Karpas-422 (cell line): ENCODE results near the gene KCNK17. TPM values are rescaled to one million over a fixed set of nuclear protein-coding genes. Genes with fewer than 3 reads are reported as not detected.

Experiments
- DNase-seq: peaks from one replicate; pipeline ENCODE4 v3.0.0-alpha.2; 2015
- H2AFZ ChIP-seq: fragments of 200-600 bp; sonication (generic); 2 replicates; pipeline ENCODE4 v1.6.1; 2014; ENCODE audit warnings: antibody characterized with exemption, low read length, mixed read lengths
- H3K27ac ChIP-seq: fragments of 200-600 bp; sonication (generic); 2 replicates; pipeline ENCODE4 v1.5.1; 2014; ENCODE audit warnings: mild to moderate bottlenecking, low read length, moderate library complexity
- H3K27me3 ChIP-seq: fragments of 200-600 bp; sonication (generic); 2 replicates; pipeline ENCODE4 v1.6.1; 2014; ENCODE audit warnings: low read length, mixed read lengths
- H3K36me3 ChIP-seq: fragments of 200-600 bp; sonication (generic); 2 replicates; pipeline ENCODE4 v1.6.1; 2014; ENCODE audit warnings: low read length, mixed read lengths; ENCODE audit not compliant: insufficient read depth
- H3K4me1 ChIP-seq: fragments of 200-600 bp; sonication (generic); 2 replicates; pipeline ENCODE4 v1.6.1; 2014; ENCODE audit warnings: mild to moderate bottlenecking, low read length, mixed read lengths
- H3K4me2 ChIP-seq: fragments of 200-600 bp; sonication (generic); 2 replicates; pipeline ENCODE4 v1.6.1; 2014; ENCODE audit warnings: low read length, low read depth, mild to moderate bottlenecking; ENCODE audit not compliant: poor library complexity, severe bottlenecking
- H3K4me3 ChIP-seq: fragments of 200-600 bp; sonication (generic); 2 replicates; pipeline ENCODE4 v1.5.1; 2014; ENCODE audit warnings: mild to moderate bottlenecking, antibody characterized with exemption, low read length, mixed read lengths
- H3K79me2 ChIP-seq: fragments of 200-600 bp; sonication (generic); 2 replicates; pipeline ENCODE4 v1.6.1; 2014; ENCODE audit warnings: mild to moderate bottlenecking, low read length, mixed read lengths
- H3K9ac ChIP-seq: fragments of 200-600 bp; sonication (generic); 2 replicates; pipeline ENCODE4 v1.6.0; 2014; ENCODE audit warnings: low read length
- H3K9me2 ChIP-seq: fragments of 200-600 bp; sonication (generic), shearing (Covaris generic); replicated peaks from 2 replicates; pipeline ENCODE4 v1.6.0; 2014; ENCODE audit warnings: mild to moderate bottlenecking, low read length, moderate library complexity; ENCODE audit not compliant: insufficient read depth
- H3K9me3 ChIP-seq: fragments of 300-700, 200-600 bp; sonication (generic); 2 replicates; pipeline ENCODE4 v1.6.1; 2014; ENCODE audit warnings: low read length, mixed read lengths
- H4K20me1 ChIP-seq: fragments of 200-600 bp; sonication (generic); 2 replicates; pipeline ENCODE4 v1.6.1; 2014; ENCODE audit warnings: mild to moderate bottlenecking, antibody characterized with exemption, low read length, low read depth; ENCODE audit not compliant: insufficient read depth
- total RNA-seq: library from RNA; depleted of rRNA; stranded (reverse); fragments of >200 nt; shearing (Covaris generic); gene quantifications from 2 replicates; pipeline ENCODE4 v1.2.3, GENCODE V29; 2014; ENCODE audit warnings: low replicate concordance; rRNA removed

Gene KCNK17, protein sequence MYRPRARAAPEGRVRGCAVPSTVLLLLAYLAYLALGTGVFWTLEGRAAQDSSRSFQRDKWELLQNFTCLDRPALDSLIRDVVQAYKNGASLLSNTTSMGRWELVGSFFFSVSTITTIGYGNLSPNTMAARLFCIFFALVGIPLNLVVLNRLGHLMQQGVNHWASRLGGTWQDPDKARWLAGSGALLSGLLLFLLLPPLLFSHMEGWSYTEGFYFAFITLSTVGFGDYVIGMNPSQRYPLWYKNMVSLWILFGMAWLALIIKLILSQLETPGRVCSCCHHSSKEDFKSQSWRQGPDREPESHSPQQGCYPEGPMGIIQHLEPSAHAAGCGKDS
- total RNA-seq = not detected in 2 replicates

DNA sequence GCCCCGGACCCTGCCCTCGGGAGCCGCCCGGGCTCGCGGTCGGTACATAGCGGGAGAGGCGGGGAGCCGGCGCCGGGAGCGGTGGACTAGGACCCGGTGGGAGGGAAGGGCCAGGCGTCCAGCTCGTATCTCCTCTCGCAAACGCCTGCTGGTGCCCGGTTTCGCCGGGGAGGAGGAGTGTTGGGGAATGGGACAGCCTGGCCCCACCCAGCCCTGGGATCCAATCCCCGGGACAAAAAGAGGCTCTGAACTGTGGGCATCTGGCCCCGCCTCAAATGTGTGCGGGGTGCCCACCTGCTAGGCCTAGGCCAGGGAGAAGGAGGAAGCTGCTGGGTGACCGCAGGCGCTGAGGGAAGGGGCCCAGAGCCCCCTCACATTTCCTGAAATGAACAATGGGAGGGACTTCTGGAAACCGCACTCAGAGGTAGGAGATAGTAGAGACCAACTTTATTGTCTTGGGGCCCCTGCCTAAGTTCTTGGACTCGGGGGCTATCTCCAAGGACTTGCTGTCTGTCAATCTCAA, at the start of gene KCNK17:
Gene KCNK17, minus strand, starts transcription at position 147 of the 523 bp plus-strand sequence. Its CDS starts 99 bp downstream, at position 48.
- Histone ChIP-seq H3K36me3 (no peaks in the 10 kb centered on the region), H2AFZ (no peak within 1 kb of the TSS), H3K27ac (no peak within 1 kb of the TSS), H3K4me2 (no peak within 1 kb of the TSS), H3K27me3 (no peaks in the 10 kb centered on the region), H3K79me2 (no peaks in the 10 kb centered on the region), H3K4me3 (no peak within 1 kb of the TSS), H3K9me2 (no peaks in the 10 kb centered on the region), H4K20me1 (no peaks in the 10 kb centered on the region), H3K9ac (no peak within 1 kb of the TSS), H3K4me1 (no peaks in the 10 kb centered on the region), H3K9me3 (no peaks in the 10 kb centered on the region)
- no peak for DNase-seq

DNA sequence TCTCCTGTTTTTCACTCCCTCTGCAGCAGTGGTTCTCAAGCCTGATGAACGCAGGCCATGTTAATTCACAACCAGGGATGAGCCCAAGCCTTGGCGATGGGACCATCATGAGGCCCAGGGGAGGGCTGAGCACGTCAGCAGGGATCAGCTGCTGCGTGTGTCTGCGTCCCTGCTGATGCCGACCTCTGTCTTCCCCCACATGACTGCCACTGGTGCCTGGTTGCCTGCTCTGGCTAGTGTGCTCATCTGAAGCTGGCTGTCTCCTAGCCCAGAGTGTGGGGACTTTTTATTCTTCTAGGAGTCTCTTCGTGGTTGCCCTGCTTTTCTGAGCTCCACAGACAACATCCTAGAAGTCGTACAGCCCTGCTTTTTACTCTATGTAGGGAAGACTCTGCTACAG, 49.1 kb upstream of the KCNK17 start:
- Histone ChIP-seq H4K20me1 (no peaks in the 10 kb centered on the region), H3K4me3 (no peak overlapping the region), H3K9ac (no peak overlapping the region), H3K4me1 (no peaks in the 10 kb centered on the region), H3K9me2 (no peaks in the 10 kb centered on the region), H3K9me3 (no peaks in the 10 kb centered on the region), H3K36me3 (no peaks in the 10 kb centered on the region), H3K27me3 (peaks cover 3% of the 10 kb centered on the region; the same call in 1 of the 2 replicates), H3K4me2 (no peak overlapping the region), H2AFZ (no peak overlapping the region), H3K27ac (no peak overlapping the region), H3K79me2 (no peaks in the 10 kb centered on the region)
- no peak for DNase-seq

- Histone ChIP-seq H3K4me1 (no peaks in the 10 kb centered on the region), H2AFZ (no peak overlapping the region), H3K9me2 (no peaks in the 10 kb centered on the region), H3K4me3 (no peak overlapping the region), H3K36me3 (no peaks in the 10 kb centered on the region), H3K27me3 (peaks cover 3% of the 10 kb centered on the region; the same call in 1 of the 2 replicates), H3K27ac (no peak overlapping the region), H3K4me2 (no peak overlapping the region), H4K20me1 (no peaks in the 10 kb centered on the region), H3K9ac (no peak overlapping the region), H3K79me2 (no peaks in the 10 kb centered on the region), H3K9me3 (no peaks in the 10 kb centered on the region)
- peak; percentile 51 for DNase-seq
Observed at GRCh38 chr6:39362487-39362865, 48.3 kb upstream of the KCNK17 start.

DNA sequence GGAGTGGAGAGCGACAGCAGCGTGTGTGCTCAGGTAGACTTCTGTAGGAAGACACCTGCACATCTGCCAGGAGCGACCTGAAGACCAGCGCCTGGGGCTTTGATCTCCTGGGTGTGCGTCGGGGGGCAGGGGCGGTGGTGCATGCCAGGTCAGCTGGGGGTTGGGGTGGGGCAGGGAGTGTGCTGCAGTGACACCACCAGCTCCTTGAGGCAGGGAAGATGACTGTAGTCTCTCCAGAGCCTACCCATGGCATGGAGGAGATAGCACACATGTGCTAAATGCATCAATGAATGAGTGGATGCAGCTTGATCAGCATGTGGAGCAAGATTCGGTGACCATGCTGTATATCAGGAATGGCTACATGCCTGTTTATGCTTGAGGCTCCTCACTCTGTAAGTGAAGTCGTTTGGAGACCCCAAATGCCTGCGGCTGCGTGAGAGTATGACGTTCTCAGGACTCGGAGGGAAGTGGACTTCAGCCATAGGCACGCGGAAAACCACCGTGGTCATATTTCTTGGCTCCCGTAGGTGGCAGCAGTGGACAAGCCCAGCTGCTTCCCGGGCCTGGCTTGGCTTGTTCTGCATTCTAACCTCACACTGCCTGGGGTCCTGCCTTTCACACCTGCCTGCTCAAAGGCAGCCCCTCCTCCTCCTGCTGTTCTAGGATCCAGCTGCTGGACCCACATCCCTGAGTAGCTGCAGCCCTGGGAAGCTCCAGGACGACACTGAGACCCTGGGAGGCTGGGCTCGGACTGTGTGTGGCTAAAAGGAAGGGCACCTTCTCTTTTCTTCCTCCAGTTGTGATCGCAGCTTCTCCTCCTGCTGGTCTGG, 47.7 kb upstream of the KCNK17 start:
- H3K9ac ChIP-seq = no peak overlapping the region
- peaks cover 3% of the 10 kb centered on the region; the same call in 1 of the 2 replicates for H3K27me3 ChIP-seq
- H3K79me2 ChIP-seq = no peaks in the 10 kb centered on the region
- H3K9me2 ChIP-seq = no peaks in the 10 kb centered on the region
- no peaks in the 10 kb centered on the region for H3K4me1 ChIP-seq
- H2AFZ ChIP-seq = no peak overlapping the region
- H3K27ac ChIP-seq = no peak overlapping the region
- no peak overlapping the region for H3K4me2 ChIP-seq
- H3K9me3 ChIP-seq = no peaks in the 10 kb centered on the region
- H4K20me1 ChIP-seq = no peaks in the 10 kb centered on the region
- no peak overlapping the region for H3K4me3 ChIP-seq
- peak; percentile 84 for DNase-seq
- H3K36me3 ChIP-seq = no peaks in the 10 kb centered on the region

- Histone ChIP-seq H3K9ac (no peak overlapping the region), H4K20me1 (no peaks in the 10 kb centered on the region), H2AFZ (no peak overlapping the region), H3K4me1 (no peaks in the 10 kb centered on the region), H3K27me3 (peaks cover 3% of the 10 kb centered on the region; the same call in 1 of the 2 replicates), H3K27ac (no peak overlapping the region), H3K36me3 (no peaks in the 10 kb centered on the region), H3K4me2 (no peak overlapping the region), H3K79me2 (no peaks in the 10 kb centered on the region), H3K9me2 (no peaks in the 10 kb centered on the region), H3K4me3 (no peak overlapping the region), H3K9me3 (no peaks in the 10 kb centered on the region)
- DNase-seq = no peak
Observed at GRCh38 chr6:39360378-39360777, 46.2 kb upstream of the KCNK17 start.

DNA sequence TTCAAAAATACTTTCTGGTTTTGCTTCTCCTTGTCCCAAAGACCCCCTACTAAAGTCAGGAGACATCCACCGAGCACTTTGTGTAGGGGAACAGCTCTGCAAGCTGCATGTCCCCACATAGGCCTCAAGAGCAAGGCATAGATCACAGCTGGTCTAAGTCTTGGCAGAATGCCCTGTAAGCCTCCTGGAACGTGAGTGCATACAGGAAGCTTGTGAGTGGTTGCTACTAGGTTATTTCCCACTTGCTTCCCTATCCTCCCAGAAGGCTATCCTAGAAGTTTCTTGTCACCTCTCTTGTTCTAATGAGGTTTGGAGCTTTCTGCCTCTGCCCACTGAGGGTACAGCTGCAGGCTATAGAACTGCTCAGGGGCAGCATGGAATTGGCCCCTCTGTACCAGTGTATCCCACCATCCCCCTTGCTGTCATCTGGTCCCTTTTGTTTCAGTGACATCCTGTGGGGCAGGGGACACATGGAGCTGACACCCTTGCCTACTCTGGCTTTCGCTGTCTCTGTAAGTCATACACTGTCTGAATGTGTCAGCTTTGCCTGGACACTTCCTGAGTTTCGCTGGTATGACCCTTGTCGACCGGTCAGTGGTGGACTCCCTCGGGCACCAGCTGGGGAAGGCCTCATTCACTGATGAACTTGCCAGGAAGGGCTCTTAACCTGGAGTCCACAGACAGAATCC, 43.9 kb upstream of the KCNK17 start:
- no peak overlapping the region for H3K4me2 ChIP-seq
- DNase-seq = no peak
- H3K9me3 ChIP-seq = no peaks in the 10 kb centered on the region
- no peaks in the 10 kb centered on the region for H3K4me1 ChIP-seq
- H3K9ac ChIP-seq = no peak overlapping the region
- H3K27ac ChIP-seq = no peak overlapping the region
- no peaks in the 10 kb centered on the region for H3K79me2 ChIP-seq
- H3K4me3 ChIP-seq = no peak overlapping the region
- no peaks in the 10 kb centered on the region for H4K20me1 ChIP-seq
- H2AFZ ChIP-seq = no peak overlapping the region
- H3K27me3 ChIP-seq = no peaks in the 10 kb centered on the region
- H3K9me2 ChIP-seq = no peaks in the 10 kb centered on the region
- no peaks in the 10 kb centered on the region for H3K36me3 ChIP-seq

DNA sequence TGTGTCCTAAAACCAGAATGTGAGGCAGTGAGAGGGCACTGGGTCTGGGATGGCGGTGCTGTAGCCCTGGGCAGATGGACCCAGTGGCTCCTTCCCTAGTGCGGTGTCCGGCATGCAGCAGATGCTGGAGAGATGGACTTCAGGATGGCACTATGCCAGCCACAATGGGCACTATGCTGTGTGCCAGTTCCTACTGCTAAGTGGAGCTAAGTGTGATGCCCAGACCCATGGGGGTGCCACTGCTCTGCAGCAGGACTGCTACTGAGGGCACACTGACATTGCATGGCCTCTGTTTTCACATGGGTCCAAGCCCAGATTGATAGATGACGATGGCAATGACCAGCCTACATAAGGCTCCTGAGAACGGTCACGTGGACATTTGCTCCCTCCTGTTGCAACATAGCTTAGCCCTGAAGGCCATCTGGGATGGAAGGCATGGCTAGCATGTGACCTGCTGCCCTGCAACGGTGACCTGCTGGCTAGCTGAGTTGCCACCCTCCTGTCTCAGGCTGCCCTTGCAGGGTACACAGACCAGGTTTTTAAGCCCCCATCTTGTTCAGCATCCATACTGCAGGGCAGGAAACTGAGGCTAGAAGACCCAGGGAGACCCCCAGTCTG, 39.6 kb upstream of the KCNK17 start:
- no peaks in the 10 kb centered on the region for H3K9me2 ChIP-seq
- H3K4me2 ChIP-seq = no peak overlapping the region
- no peaks in the 10 kb centered on the region for H3K27me3 ChIP-seq
- H2AFZ ChIP-seq = no peak overlapping the region
- no peaks in the 10 kb centered on the region for H3K4me1 ChIP-seq
- no peaks in the 10 kb centered on the region for H3K36me3 ChIP-seq
- peak; percentile 19 for DNase-seq
- no peaks in the 10 kb centered on the region for H3K79me2 ChIP-seq
- no peak overlapping the region for H3K9ac ChIP-seq
- H3K27ac ChIP-seq = no peak overlapping the region
- no peaks in the 10 kb centered on the region for H3K9me3 ChIP-seq
- H4K20me1 ChIP-seq = no peaks in the 10 kb centered on the region
- no peak overlapping the region for H3K4me3 ChIP-seq
